Smooth muscle cell (in vitro differentiated cells): ENCODE results near the gene STX18. TPM values are rescaled to one million over a fixed set of nuclear protein-coding genes. Genes with fewer than 3 reads are reported as not detected.

ENCODE experiments used
- DNase-seq: peaks from one replicate; lab custom pipeline; 2025; ENCODE audit not compliant: unreplicated experiment; lab: John Stamatoyannopoulos, UW
- H2AFZ ChIP-seq: fragments of 200-600 bp; sonication (generic); 2 replicates; pipeline ENCODE4 v1.6.0; 2016; ENCODE audit warnings: antibody characterized with exemption, low read depth, mild to moderate bottlenecking
- H3F3A ChIP-seq: fragments of 200-600 bp; sonication (generic); 2 replicates; pipeline ENCODE4 v1.6.0; 2017; ENCODE audit warnings: antibody characterized with exemption, low read depth
- H3K27ac ChIP-seq: fragments of 200-600 bp; sonication (generic); 2 replicates; pipeline ENCODE4 v1.5.1; 2016; ENCODE audit warnings: low read depth, mild to moderate bottlenecking
- H3K27me3 ChIP-seq: fragments of 200-600 bp; sonication (generic); 2 replicates; pipeline ENCODE4 v1.6.1; 2016; ENCODE audit warnings: low read depth, mild to moderate bottlenecking
- H3K36me3 ChIP-seq: fragments of 200-600 bp; sonication (generic); 2 replicates; pipeline ENCODE4 v1.5.1; 2016; ENCODE audit warnings: low read depth
- H3K4me1 ChIP-seq: fragments of 200-600 bp; sonication (generic); 2 replicates; pipeline ENCODE4 v1.5.1; 2016; ENCODE audit warnings: low read depth
- H3K4me2 ChIP-seq: fragments of 200-600 bp; sonication (generic); 2 replicates; pipeline ENCODE4 v1.6.0; 2016; ENCODE audit warnings: mild to moderate bottlenecking
- H3K4me3 ChIP-seq: fragments of 200-600 bp; sonication (generic); 2 replicates; pipeline ENCODE4 v1.5.1; 2016; ENCODE audit warnings: mild to moderate bottlenecking
- H3K79me2 ChIP-seq: fragments of 200-600 bp; sonication (generic); 2 replicates; pipeline ENCODE4 v1.6.0; 2016; ENCODE audit warnings: low read depth, mild to moderate bottlenecking
- H3K9ac ChIP-seq: fragments of 200-600 bp; sonication (generic); 2 replicates; pipeline ENCODE4 v1.6.0; 2016; ENCODE audit warnings: low read depth
- H3K9me3 ChIP-seq: fragments of 200-600 bp; sonication (generic); replicated peaks from 2 replicates; pipeline ENCODE4 v1.5.1; 2016; ENCODE audit warnings: low read depth
- H4K20me1 ChIP-seq: fragments of 200-600 bp; sonication (generic); 2 replicates; pipeline ENCODE4 v1.6.0; 2016; ENCODE audit warnings: low read depth
- WGBS: methylation state at CpG from one replicate; pipeline ENCODE4 v1.1.7; 2016; ENCODE audit warnings: low lambda C conversion rate; 5-methylcytosine and 5-hydroxymethylcytosine counted together
- polyA plus RNA-seq: library from polyadenylated mRNA; unstranded; fragments of >200 nt; fragmentation: Nextera tagmentation; extraction: Ambion mirVana; gene quantifications from 2 replicates; pipeline ENCODE4 v1.2.1, GENCODE V29; 2016
- total RNA-seq: library from RNA; depleted of rRNA; stranded (reverse); fragments of >200 nt; gene quantifications from 2 replicates; pipeline ENCODE4 v1.2.3, GENCODE V29; 2014
- TF ChIP-seq, protein P1 (sequence below): fragments of 200-600 bp; sonication (generic); IDR thresholded peaks from 2 replicates; pipeline ENCODE4 v1.5.1; 2017; ENCODE audit warnings: borderline replicate concordance, mild to moderate bottlenecking, antibody characterized with exemption; ENCODE audit not compliant: insufficient read depth, poor library complexity, severe bottlenecking

The STX18 gene
- total and polyA plus RNA-seq, 2 experiments from 2014 or later = 17.7 to 23.3 TPM

DNA sequence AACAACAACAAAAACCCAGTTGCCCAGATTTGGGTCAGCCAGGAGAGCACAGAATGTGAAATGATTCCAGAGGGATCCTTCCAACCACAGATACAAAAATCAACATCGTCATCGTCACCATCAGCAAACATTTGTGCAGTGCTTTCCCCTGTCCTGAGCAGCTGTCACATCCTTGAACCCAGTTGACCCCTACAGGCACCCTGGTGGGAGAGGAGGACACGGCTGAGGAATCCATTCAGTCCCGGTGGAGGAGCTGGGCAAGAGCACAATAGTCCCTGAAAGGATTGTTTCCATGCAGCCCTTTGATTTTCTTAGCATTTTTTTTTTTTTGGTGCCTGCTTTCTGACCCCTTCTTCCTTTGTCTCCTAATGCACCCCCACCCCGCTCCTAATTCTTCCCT is 37.1 kb upstream of the STX18 start:
- H3K9me3 ChIP-seq = no peaks in the 10 kb centered on the region
- no peaks in the 10 kb centered on the region for H3F3A ChIP-seq
- H3K79me2 ChIP-seq = no peaks in the 10 kb centered on the region
- no peak overlapping the region for H3K4me3 ChIP-seq
- H2AFZ ChIP-seq = no peak overlapping the region
- H3K4me1 ChIP-seq = peaks cover 8% of the 10 kb centered on the region
- no peaks in the 10 kb centered on the region for H3K27me3 ChIP-seq
- H3K36me3 ChIP-seq = no peaks in the 10 kb centered on the region
- TF ChIP-seq, protein P1, sequence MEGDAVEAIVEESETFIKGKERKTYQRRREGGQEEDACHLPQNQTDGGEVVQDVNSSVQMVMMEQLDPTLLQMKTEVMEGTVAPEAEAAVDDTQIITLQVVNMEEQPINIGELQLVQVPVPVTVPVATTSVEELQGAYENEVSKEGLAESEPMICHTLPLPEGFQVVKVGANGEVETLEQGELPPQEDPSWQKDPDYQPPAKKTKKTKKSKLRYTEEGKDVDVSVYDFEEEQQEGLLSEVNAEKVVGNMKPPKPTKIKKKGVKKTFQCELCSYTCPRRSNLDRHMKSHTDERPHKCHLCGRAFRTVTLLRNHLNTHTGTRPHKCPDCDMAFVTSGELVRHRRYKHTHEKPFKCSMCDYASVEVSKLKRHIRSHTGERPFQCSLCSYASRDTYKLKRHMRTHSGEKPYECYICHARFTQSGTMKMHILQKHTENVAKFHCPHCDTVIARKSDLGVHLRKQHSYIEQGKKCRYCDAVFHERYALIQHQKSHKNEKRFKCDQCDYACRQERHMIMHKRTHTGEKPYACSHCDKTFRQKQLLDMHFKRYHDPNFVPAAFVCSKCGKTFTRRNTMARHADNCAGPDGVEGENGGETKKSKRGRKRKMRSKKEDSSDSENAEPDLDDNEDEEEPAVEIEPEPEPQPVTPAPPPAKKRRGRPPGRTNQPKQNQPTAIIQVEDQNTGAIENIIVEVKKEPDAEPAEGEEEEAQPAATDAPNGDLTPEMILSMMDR = no peak
- WGBS = 63% methylated on average over 5 of the region's 5 CpGs
- no peak for DNase-seq
- H3K27ac ChIP-seq = no peak overlapping the region
- no peaks in the 10 kb centered on the region for H4K20me1 ChIP-seq
- H3K9ac ChIP-seq = no peak overlapping the region
- H3K4me2 ChIP-seq = no peak overlapping the region

DNA sequence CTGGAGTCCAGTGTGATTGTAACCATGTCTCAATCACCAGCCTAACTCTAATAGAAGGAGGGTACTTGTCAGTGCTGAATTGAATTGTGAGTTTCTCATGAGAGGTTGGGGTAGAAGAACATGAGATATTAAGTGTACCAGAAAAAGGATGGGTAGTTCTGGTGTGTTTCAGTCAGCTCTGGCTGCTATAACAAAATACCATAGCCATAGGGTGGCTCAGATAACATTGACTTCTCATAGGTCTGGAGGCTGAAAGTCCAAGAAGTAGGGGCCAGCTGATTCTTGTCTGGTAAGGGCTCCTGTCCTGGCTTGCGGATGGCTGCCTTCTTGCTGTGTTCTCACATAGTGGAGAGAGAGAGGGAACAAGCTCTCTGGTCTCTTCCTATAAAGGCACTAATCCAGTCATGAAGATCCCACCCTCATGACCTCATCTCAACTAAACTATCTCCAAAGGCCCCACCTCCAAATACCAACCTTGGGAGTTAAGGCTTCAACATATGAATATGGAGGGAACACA is 35.6 kb upstream of the STX18 start:
- Histone ChIP-seq H4K20me1 (no peaks in the 10 kb centered on the region), H3K9ac (no peak overlapping the region), H3K4me2 (no peak overlapping the region), H3K27ac (no peak overlapping the region), H3K9me3 (no peaks in the 10 kb centered on the region), H3K4me3 (no peak overlapping the region), H2AFZ (no peak overlapping the region), H3K27me3 (no peaks in the 10 kb centered on the region), H3K36me3 (no peaks in the 10 kb centered on the region), H3F3A (no peaks in the 10 kb centered on the region), H3K79me2 (no peaks in the 10 kb centered on the region), H3K4me1 (peaks cover 8% of the 10 kb centered on the region)
- TF ChIP-seq, protein P1 = no peak
- DNase-seq = no peak
- 89% methylated on average over 1 of the region's 1 CpG for WGBS

DNA sequence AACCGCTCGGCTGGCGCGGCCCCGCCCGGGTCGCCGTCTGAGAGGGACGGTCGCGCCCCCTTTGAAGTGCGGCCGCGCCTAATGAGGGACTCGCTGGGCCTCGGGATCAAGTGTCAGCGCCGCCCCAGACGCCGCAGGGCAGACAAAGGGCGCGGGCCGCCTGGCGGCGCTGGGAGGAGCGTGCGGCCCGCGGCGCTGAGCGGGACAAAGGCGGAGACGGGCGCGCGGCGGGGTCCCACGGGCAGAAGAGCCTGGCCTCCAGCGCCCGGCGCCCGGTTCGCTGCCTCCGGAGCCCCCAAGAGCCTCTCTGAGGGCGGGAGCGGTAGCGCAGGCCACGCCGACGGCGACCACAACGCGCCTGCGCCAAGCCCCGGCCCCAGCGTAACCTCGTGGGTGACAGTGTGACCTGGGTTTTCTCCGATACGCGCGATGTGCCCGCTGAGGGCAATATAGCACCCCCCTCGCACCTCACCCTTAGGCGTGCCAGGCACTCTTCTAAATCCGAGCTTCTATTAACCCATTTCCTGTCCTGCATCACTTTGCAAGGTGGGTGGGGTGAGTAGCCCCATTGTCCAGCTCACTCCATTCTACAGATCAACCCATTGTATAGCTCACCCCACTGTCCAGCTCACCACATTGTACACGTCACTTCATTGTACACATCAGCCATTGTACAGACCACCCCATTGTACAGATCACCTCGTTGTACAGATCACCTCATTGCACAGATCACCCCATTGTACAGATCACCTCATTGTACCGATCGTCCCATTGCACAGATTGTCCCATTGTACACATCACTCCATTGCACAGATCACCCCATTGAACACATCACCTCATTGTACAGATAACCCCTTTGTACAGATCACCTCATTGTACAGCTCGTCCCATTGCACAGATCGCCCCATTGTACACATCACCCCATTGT is 33.7 kb upstream of the STX18 start:
- H3K27ac ChIP-seq = no peak overlapping the region
- peak overlapping the region; percentile 88 for H2AFZ ChIP-seq
- TF ChIP-seq, protein P1 = peak; percentile 45
- H3K4me1 ChIP-seq = peaks cover 8% of the 10 kb centered on the region
- no peaks in the 10 kb centered on the region for H4K20me1 ChIP-seq
- H3K27me3 ChIP-seq = no peaks in the 10 kb centered on the region
- H3K36me3 ChIP-seq = no peaks in the 10 kb centered on the region
- peak overlapping the region; percentile 90 for H3K4me2 ChIP-seq
- peak overlapping the region; percentile 69 for H3K4me3 ChIP-seq
- no peaks in the 10 kb centered on the region for H3K9me3 ChIP-seq
- peak overlapping the region; percentile 60 for H3K9ac ChIP-seq
- no peaks in the 10 kb centered on the region for H3F3A ChIP-seq
- H3K79me2 ChIP-seq = no peaks in the 10 kb centered on the region
- DNase-seq = no peak
- WGBS = 12% methylated on average over 65 of the region's 71 CpGs

DNA sequence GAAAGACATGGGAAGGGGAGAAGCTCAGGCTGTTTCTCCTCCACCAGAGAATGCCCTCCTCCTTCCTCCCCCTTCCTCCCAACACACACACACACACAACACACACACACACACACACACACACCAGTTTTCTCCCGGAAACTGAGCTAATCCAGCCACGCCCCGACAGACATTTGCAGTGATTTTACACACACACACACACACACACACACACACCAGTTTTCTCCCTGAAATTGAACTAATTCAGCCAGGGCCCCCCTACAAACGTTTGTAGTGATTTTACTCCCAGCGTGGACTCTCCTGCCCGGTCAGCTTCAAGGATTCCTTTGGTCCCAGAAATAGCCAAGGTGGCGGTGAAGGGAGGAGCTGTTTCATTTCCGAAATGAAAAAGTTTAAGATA is 32.9 kb upstream of the STX18 start:
- Histone ChIP-seq H3K27ac (no peak overlapping the region), H3K36me3 (no peaks in the 10 kb centered on the region), H2AFZ (peak overlapping the region; percentile 88), H3K9ac (peak overlapping the region; percentile 60), H3K4me1 (peaks cover 8% of the 10 kb centered on the region), H3K4me2 (peak overlapping the region; percentile 90), H3K9me3 (no peaks in the 10 kb centered on the region), H3K27me3 (no peaks in the 10 kb centered on the region), H3F3A (no peaks in the 10 kb centered on the region), H3K79me2 (no peaks in the 10 kb centered on the region), H3K4me3 (peak overlapping the region; percentile 69), H4K20me1 (no peaks in the 10 kb centered on the region)
- DNase-seq = no peak
- TF ChIP-seq, protein P1 = no peak
- WGBS = 5% methylated on average over 8 of the region's 8 CpGs
